GM12878 (cell line): Measurements from ENCODE around the gene KIAA1328.

ENCODE experiments used
- EZH2 ChIP-seq: IDR thresholded peaks from 2 replicates; pipeline ENCODE4 v1.6.1; 2012; ENCODE audit warnings: low read depth, mild to moderate bottlenecking, control low read depth, inconsistent platforms, low read length, borderline replicate concordance; ENCODE audit not compliant: control insufficient read depth
- JUNB ChIP-seq: IDR thresholded peaks from 2 replicates; pipeline ENCODE4 v1.6.1; 2016; ENCODE audit warnings: antibody characterized with exemption, mild to moderate bottlenecking
- NBN ChIP-seq: fragments of 450-650 bp; IDR thresholded peaks from 2 replicates; pipeline ENCODE4 v1.6.1; 2016
- RELA ChIP-seq: fragments of 450-650 bp; IDR thresholded peaks from 2 replicates; pipeline ENCODE4 v1.8.0; 2014; ENCODE audit warnings: borderline replicate concordance; ENCODE audit not compliant: partially characterized antibody
- TCF12 ChIP-seq: IDR thresholded peaks from 2 replicates; pipeline ENCODE4 v1.6.1; 2011; ENCODE audit warnings: low read depth, mild to moderate bottlenecking, low read length
- TCF7 ChIP-seq: IDR thresholded peaks from 2 replicates; pipeline ENCODE4 v1.6.1; 2014; ENCODE audit warnings: antibody characterized with exemption, borderline replicate concordance

DNA sequence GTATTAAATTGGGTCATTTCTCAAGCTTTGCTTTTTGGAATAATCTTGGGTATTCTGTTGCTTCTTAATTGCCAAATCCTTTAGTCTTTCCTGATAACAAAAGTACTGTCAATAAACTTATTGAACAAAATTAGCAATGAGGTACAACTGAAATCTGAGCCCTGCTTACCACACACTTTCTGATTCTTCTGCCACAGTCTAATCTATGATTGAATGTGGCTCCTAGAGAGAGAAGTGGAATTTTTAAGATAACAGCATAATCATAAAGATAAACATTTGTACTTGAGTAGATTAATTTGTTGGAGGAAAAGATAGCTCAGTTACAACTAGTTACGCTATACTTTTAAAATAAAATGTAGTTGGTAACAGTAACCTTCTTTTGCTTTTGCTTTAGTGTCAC, 381.9 kb downstream of the KIAA1328 start:
- TF ChIP-seq NBN (no peak), TCF12 (no peak), EZH2 (no peak), JUNB (no peak), TCF7 (no peak), RELA (no peak)
